Endothelial cell of umbilical vein (primary cell): Measurements from ENCODE around the gene GNAZ. TPM values are rescaled to one million over a fixed set of nuclear protein-coding genes. Genes with fewer than 3 reads are reported as not detected.

ENCODE experiments used
- BruUV-seq: library from RNA; stranded (reverse); fragments of 400-500 nt; replicated peaks from 2 replicates; lab custom pipeline; 2021; lab: Mats Ljungman, UMichigan
- CTCF ChIA-PET: fragments of 300-600, 350-600 bp; sonication (Branson Sonifier 250); formaldehyde crosslinking; loops from one replicate; lab custom pipeline; 2021; ENCODE audit warnings: antibody characterized with exemption, inconsistent platforms; lab: Charles Lee
- POLR2A ChIA-PET: fragments of 300-600, 350-600 bp; sonication (Branson Sonifier 250); formaldehyde crosslinking; loops from one replicate; lab custom pipeline; 2021; ENCODE audit warnings: antibody characterized with exemption, inconsistent platforms; lab: Charles Lee
- DNase-seq: peaks from one replicate; pipeline ENCODE4 v3.0.0-alpha.2; 2011; ENCODE audit warnings: low read depth, low spot score
- FAIRE-seq: peaks from 2 replicates; lab custom pipeline; 2011; peaks lifted over from hg19 to GRCh38; lab: Jason Lieb, UNC
- H2AFZ ChIP-seq: 2 replicates; pipeline ENCODE4 v1.6.0; 2012; ENCODE audit warnings: low read depth, low read length, control low read depth, inconsistent platforms
- H3K27ac ChIP-seq: 2 replicates; pipeline ENCODE4 v1.5.1; 2011; ENCODE audit warnings: low read depth, mild to moderate bottlenecking, control low read depth, low read length, moderate library complexity; ENCODE audit not compliant: insufficient read depth
- H3K27me3 ChIP-seq, 2 experiments: 2 replicates each; pipeline versions ENCODE4 v1.6.0 to v1.6.1; 2011; ENCODE audit warnings: low read length in 2 of 2, mixed read lengths in 1 of 2; ENCODE audit not compliant: control insufficient read depth in 2 of 2, insufficient read depth in 2 of 2
- H3K36me3 ChIP-seq, 2 experiments: 2 replicates in 1 of 2; 3 replicates in 1 of 2; pipeline ENCODE4 v1.5.1; 2011; ENCODE audit warnings: low read length in 2 of 2, mild to moderate bottlenecking in 1 of 2, moderate library complexity in 1 of 2; ENCODE audit not compliant: control insufficient read depth in 2 of 2, insufficient read depth in 2 of 2; ENCODE audit errors: extremely low read depth in 1 of 2
- H3K4me1 ChIP-seq: 3 replicates; pipeline ENCODE4 v1.5.1; 2011; ENCODE audit warnings: mild to moderate bottlenecking, low read length; ENCODE audit not compliant: control insufficient read depth, insufficient read depth; ENCODE audit errors: extremely low read depth
- H3K4me2 ChIP-seq: 2 replicates; pipeline ENCODE4 v1.6.1; 2011; ENCODE audit warnings: low read length, control low read depth, mixed read lengths; ENCODE audit not compliant: insufficient read depth
- H3K4me3 ChIP-seq, 3 experiments: fragments of 200-600 bp in 1 of 3; sonication (generic), shearing (Covaris generic) in 1 of 3; replicated peaks in 1 of 3; 2 replicates each; pipeline ENCODE4 v1.5.1; 2011 to 2016; ENCODE audit warnings: control low read depth in 3 of 3, low read length in 3 of 3, mild to moderate bottlenecking in 2 of 3, inconsistent platforms in 1 of 3, low read depth in 1 of 3, moderate library complexity in 1 of 3; ENCODE audit not compliant: insufficient read depth in 1 of 3
- H3K79me2 ChIP-seq: 2 replicates; pipeline ENCODE4 v1.6.0; 2012; ENCODE audit warnings: low read length, inconsistent platforms; ENCODE audit not compliant: control insufficient read depth, insufficient read depth
- H3K9ac ChIP-seq: replicated peaks from 2 replicates; pipeline ENCODE3; 2011; ENCODE audit warnings: low read length, control low read depth; ENCODE audit not compliant: insufficient read depth; ENCODE audit errors: extremely low read depth
- H3K9me1 ChIP-seq: replicated peaks from 3 replicates; pipeline ENCODE4 v1.6.0; 2011; ENCODE audit warnings: mild to moderate bottlenecking, low read length; ENCODE audit not compliant: control insufficient read depth, insufficient read depth; ENCODE audit errors: extremely low read depth
- H3K9me3 ChIP-seq: replicated peaks from 2 replicates; pipeline ENCODE4 v1.5.1; 2012; ENCODE audit warnings: low read length, inconsistent platforms; ENCODE audit not compliant: control insufficient read depth, insufficient read depth
- H4K20me1 ChIP-seq: replicated peaks from 2 replicates; pipeline ENCODE3; 2011; ENCODE audit warnings: mild to moderate bottlenecking, low read length; ENCODE audit not compliant: control insufficient read depth, insufficient read depth; ENCODE audit errors: extremely low read depth
- EZH2 ChIP-seq: IDR thresholded peaks from 2 replicates; pipeline ENCODE4 v1.6.1; 2012; ENCODE audit warnings: borderline replicate concordance, low read depth, mild to moderate bottlenecking, moderate library complexity, low read length, inconsistent platforms; ENCODE audit not compliant: severe bottlenecking
- FOS ChIP-seq: IDR thresholded peaks from 2 replicates; pipeline ENCODE4 v1.6.1; 2011; ENCODE audit warnings: mild to moderate bottlenecking, low read length, moderate library complexity, borderline replicate concordance; ENCODE audit not compliant: insufficient read depth
- GATA2 ChIP-seq: IDR thresholded peaks from 2 replicates; pipeline ENCODE4 v1.7.0; 2011; ENCODE audit warnings: low read depth, mild to moderate bottlenecking, moderate library complexity, mixed read lengths, low read length; ENCODE audit not compliant: insufficient read length, insufficient read depth
- JUN ChIP-seq: IDR thresholded peaks from 2 replicates; pipeline ENCODE4 v1.6.1; 2011; ENCODE audit warnings: borderline replicate concordance, low read depth; ENCODE audit not compliant: insufficient read length, insufficient read depth
- MAX ChIP-seq: IDR thresholded peaks from 2 replicates; pipeline ENCODE4 v1.6.1; 2011; ENCODE audit not compliant: insufficient read depth, insufficient read length
- MYC ChIP-seq: IDR thresholded peaks from one replicate; pipeline ENCODE4 v1.6.1; 2011; ENCODE audit warnings: mild to moderate bottlenecking, low read depth, low read length
- POLR2A ChIP-seq: IDR thresholded peaks from 2 replicates; pipeline ENCODE4 v1.6.1; 2012; ENCODE audit warnings: low read depth, mild to moderate bottlenecking, control low read depth, low read length
- POLR2AphosphoS5 ChIP-seq: IDR thresholded peaks from 2 replicates; pipeline ENCODE4 v1.6.1; 2012; ENCODE audit warnings: low read depth, mild to moderate bottlenecking, control low read depth, low read length, moderate library complexity; ENCODE audit not compliant: insufficient read depth
- dilution Hi-C: fragments of 300-500 bp; cut with MboI; formaldehyde crosslinking; loops from one replicate; pipeline ENCODE4 v1.15.0; 2019; ENCODE audit warnings: low sequenced_read_pairs; ENCODE audit not compliant: extremely low pct_ligation_motif_present
- intact Hi-C: fragments of 100-400 bp; cut with micrococcal nuclease; formaldehyde crosslinking; loops from one replicate; pipeline ENCODE4 v1.10.0; 2022
- polyA plus RNA-seq, 4 experiments: library from polyadenylated mRNA; depleted of rRNA in 3 of 4; stranded (reverse) in 3 of 4; unstranded in 1 of 4; fragments of >200 nt; gene quantifications; 2 replicates each; pipeline versions ENCODE4 v1.2.1 to v1.2.3, GENCODE V29; 2011 to 2012; ENCODE audit warnings: missing spikeins in 1 of 4
- total RNA-seq: library from RNA; stranded (reverse); gene quantifications from 2 replicates; pipeline ENCODE4 v1.2.3, GENCODE V29; 2021
- TF ChIP-seq, protein P1 (sequence below), 2 donors: IDR thresholded peaks; 1 replicate in 1 of 2; 2 replicates in 1 of 2; pipeline ENCODE4 v1.5.1; 2011; ENCODE audit warnings: low read length in 2 of 2, mild to moderate bottlenecking in 2 of 2, moderate library complexity in 2 of 2, control low read depth in 1 of 2, inconsistent platforms in 1 of 2, low read depth in 1 of 2; ENCODE audit not compliant: insufficient read depth in 1 of 2; ENCODE audit errors: extremely low read depth in 1 of 2

The GNAZ gene
- total and polyA plus RNA-seq, 2 donors (not counting 3 experiments of a cell fraction or from before 2014, with no cell fraction given): 0.44 to 0.86 TPM

GRCh38 chr22:23161574-23161973 is 91.3 kb downstream of the GNAZ start:
- Histone ChIP-seq H3K27me3 (no peaks in the 10 kb centered on the region), H3K27ac (no peak overlapping the region), H3K9me1 (no peaks in the 10 kb centered on the region), H3K36me3 (no peaks in the 10 kb centered on the region), H4K20me1 (no peaks in the 10 kb centered on the region), H3K79me2 (no peaks in the 10 kb centered on the region), H3K9me3 (no peaks in the 10 kb centered on the region), H3K4me2 (no peak overlapping the region), H3K9ac (no peak overlapping the region), H3K4me1 (no peaks in the 10 kb centered on the region), H3K4me3 (no peak overlapping the region), H2AFZ (no peak overlapping the region)
- no TSS peak for BruUV-seq
- dilution Hi-C loops: no loop called here
- POLR2A ChIA-PET: no interaction called here
- no peak for FAIRE-seq
- intact Hi-C loops: no loop called here
- CTCF ChIA-PET: interaction anchor here (1.4 kb wide), 1 partner anchor 120 kb away, joined by 4 read pairs; no protein-coding TSS in a partner anchor
- TF ChIP-seq EZH2 (no peak), MYC (no peak), MAX (no peak), FOS (no peak)
- no peak for DNase-seq

- Histone ChIP-seq H3K4me2 (no peak overlapping the region), H4K20me1 (no peaks in the 10 kb centered on the region), H2AFZ (no peak overlapping the region), H3K4me3 (no peak overlapping the region), H3K4me1 (no peaks in the 10 kb centered on the region), H3K27me3 (no peaks in the 10 kb centered on the region), H3K79me2 (no peaks in the 10 kb centered on the region), H3K9me3 (no peaks in the 10 kb centered on the region), H3K36me3 (no peaks in the 10 kb centered on the region), H3K9me1 (no peaks in the 10 kb centered on the region), H3K27ac (no peak overlapping the region), H3K9ac (no peak overlapping the region)
- DNase-seq (no peak), FAIRE-seq (no peak)
- dilution Hi-C loops: no loop called here
- CTCF ChIA-PET: interaction anchor here (1.0 to 1.3 kb wide), 4 partner anchors 14 to 222 kb away, joined by 3 read pairs; no protein-coding TSS in a partner anchor
- POLR2A ChIA-PET: no interaction called here
- intact Hi-C loops: no loop called here
- no TSS peak for BruUV-seq
- no peak for TF ChIP-seq JUN
- no peak for TF ChIP-seq GATA2
- TF ChIP-seq MAX: no peak
- TF ChIP-seq, protein P1, sequence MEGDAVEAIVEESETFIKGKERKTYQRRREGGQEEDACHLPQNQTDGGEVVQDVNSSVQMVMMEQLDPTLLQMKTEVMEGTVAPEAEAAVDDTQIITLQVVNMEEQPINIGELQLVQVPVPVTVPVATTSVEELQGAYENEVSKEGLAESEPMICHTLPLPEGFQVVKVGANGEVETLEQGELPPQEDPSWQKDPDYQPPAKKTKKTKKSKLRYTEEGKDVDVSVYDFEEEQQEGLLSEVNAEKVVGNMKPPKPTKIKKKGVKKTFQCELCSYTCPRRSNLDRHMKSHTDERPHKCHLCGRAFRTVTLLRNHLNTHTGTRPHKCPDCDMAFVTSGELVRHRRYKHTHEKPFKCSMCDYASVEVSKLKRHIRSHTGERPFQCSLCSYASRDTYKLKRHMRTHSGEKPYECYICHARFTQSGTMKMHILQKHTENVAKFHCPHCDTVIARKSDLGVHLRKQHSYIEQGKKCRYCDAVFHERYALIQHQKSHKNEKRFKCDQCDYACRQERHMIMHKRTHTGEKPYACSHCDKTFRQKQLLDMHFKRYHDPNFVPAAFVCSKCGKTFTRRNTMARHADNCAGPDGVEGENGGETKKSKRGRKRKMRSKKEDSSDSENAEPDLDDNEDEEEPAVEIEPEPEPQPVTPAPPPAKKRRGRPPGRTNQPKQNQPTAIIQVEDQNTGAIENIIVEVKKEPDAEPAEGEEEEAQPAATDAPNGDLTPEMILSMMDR (IDR thresholded peaks at IDR 0.05; ENCODE audit: extremely low read depth in 1 of 2, insufficient read depth in 1 of 2, low read depth in 1 of 2, low read length in 2 of 2): no peak
- TF ChIP-seq POLR2AphosphoS5: no peak
- no peak for TF ChIP-seq FOS
- TF ChIP-seq MYC: no peak
- TF ChIP-seq POLR2A: no peak
- no peak for TF ChIP-seq EZH2
Measured at GRCh38 chr22:23163665-23164064, 93.3 kb downstream of the GNAZ start.
